DOHH2 (cell line): ENCODE measurements around the gene DAGLA.

ENCODE experiments used
- H3F3A ChIP-seq: fragments of 200-600 bp; sonication (generic), shearing (Covaris generic); 2 replicates; pipeline ENCODE4 v1.6.0; 2016; ENCODE audit warnings: antibody characterized with exemption, mild to moderate bottlenecking; ENCODE audit not compliant: control insufficient read depth, insufficient read depth
- H3K27ac ChIP-seq: fragments of 200-600 bp; sonication (generic); 2 replicates; pipeline ENCODE4 v1.5.1; 2014; ENCODE audit warnings: low read depth, mild to moderate bottlenecking, low read length, moderate library complexity
- H3K27me3 ChIP-seq: fragments of 200-600 bp; sonication (generic); 2 replicates; pipeline ENCODE4 v1.6.1; 2014; ENCODE audit warnings: mild to moderate bottlenecking, low read length, mixed read lengths; ENCODE audit not compliant: control insufficient read depth
- H3K36me3 ChIP-seq: fragments of 200-600 bp; sonication (generic); 2 replicates; pipeline ENCODE4 v1.6.1; 2014; ENCODE audit warnings: mild to moderate bottlenecking, low read length, moderate library complexity, mixed read lengths; ENCODE audit not compliant: control insufficient read depth
- H3K4me1 ChIP-seq: fragments of 200-600 bp; sonication (generic); 2 replicates; pipeline ENCODE4 v1.6.1; 2014; ENCODE audit warnings: mild to moderate bottlenecking, low read length, mixed read lengths; ENCODE audit not compliant: control insufficient read depth
- H3K4me2 ChIP-seq: fragments of 200-600 bp; sonication (generic); 2 replicates; pipeline ENCODE4 v1.6.0; 2014; ENCODE audit warnings: mild to moderate bottlenecking, low read length, moderate library complexity
- H3K4me3 ChIP-seq: fragments of 200-600 bp; sonication (generic); 2 replicates; pipeline ENCODE4 v1.5.1; 2014; ENCODE audit warnings: mild to moderate bottlenecking, low read length, mixed read lengths
- H3K79me2 ChIP-seq: fragments of 200-600 bp; sonication (generic); 2 replicates; pipeline ENCODE4 v1.6.1; 2014; ENCODE audit warnings: mild to moderate bottlenecking, low read length, mixed read lengths; ENCODE audit not compliant: control insufficient read depth
- H3K9me2 ChIP-seq: fragments of 200-600 bp; sonication (generic); replicated peaks from 2 replicates; pipeline ENCODE4 v1.6.1; 2014; ENCODE audit warnings: mild to moderate bottlenecking, low read length, mixed read lengths; ENCODE audit not compliant: control insufficient read depth
- H3K9me3 ChIP-seq: fragments of 200-600 bp; sonication (generic); 2 replicates; pipeline ENCODE4 v1.6.1; 2014; ENCODE audit warnings: antibody characterized with exemption, low read length, mixed read lengths; ENCODE audit not compliant: control insufficient read depth, insufficient read depth
- H4K20me1 ChIP-seq: fragments of 200-600 bp; sonication (generic); 2 replicates; pipeline ENCODE4 v1.6.0; 2014; ENCODE audit warnings: low read depth, mild to moderate bottlenecking, antibody characterized with exemption, low read length, moderate library complexity; ENCODE audit not compliant: control insufficient read depth, insufficient read depth
- EZH2phosphoT487 ChIP-seq: fragments of 200-600 bp; sonication (generic); IDR thresholded peaks from 2 replicates; pipeline ENCODE4 v1.6.1; 2017; ENCODE audit warnings: borderline replicate concordance, mild to moderate bottlenecking, antibody characterized with exemption, low read length, moderate library complexity, mixed read lengths
- TF ChIP-seq, protein P1 (sequence below): fragments of 200-600 bp; sonication (generic); IDR thresholded peaks from one replicate; pipeline ENCODE4 v1.5.1; 2014; ENCODE audit warnings: antibody characterized with exemption, mild to moderate bottlenecking, low read depth, low read length; ENCODE audit not compliant: poor library complexity, severe bottlenecking

The DAGLA gene

DNA sequence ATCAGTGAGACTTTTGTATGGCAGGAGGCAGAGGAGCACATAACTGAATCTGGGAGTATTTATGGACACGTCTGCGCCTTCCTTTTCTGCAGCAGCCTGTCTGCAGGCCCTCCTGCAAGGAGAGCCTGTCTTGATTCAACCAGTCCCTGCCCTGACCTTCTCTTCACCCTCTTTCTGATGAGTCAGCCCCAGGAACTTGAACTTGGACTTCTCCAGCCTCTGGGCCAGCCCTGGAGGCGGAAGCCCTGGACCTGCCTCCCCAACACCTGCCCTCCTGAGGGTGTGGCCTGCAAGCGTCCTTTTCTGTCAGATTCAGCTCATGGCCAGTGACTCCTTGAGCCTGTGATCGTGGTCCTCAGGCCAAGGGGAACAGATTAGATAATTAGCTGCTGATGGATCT is 20.0 kb downstream of the DAGLA start:
- Histone ChIP-seq H3K9me2 (no peaks in the 10 kb centered on the region), H3K27ac (no peak overlapping the region), H3K4me2 (no peak overlapping the region), H3K79me2 (no peaks in the 10 kb centered on the region), H3K36me3 (no peaks in the 10 kb centered on the region), H3K4me3 (no peak overlapping the region), H3K4me1 (no peaks in the 10 kb centered on the region), H4K20me1 (no peaks in the 10 kb centered on the region), H3K27me3 (0 out of 2 replicates have a peak, but pooled peaks cover 3% of the 10 kb centered on the region), H3K9me3 (no peaks in the 10 kb centered on the region), H3F3A (no peaks in the 10 kb centered on the region)
- TF ChIP-seq, protein P1, sequence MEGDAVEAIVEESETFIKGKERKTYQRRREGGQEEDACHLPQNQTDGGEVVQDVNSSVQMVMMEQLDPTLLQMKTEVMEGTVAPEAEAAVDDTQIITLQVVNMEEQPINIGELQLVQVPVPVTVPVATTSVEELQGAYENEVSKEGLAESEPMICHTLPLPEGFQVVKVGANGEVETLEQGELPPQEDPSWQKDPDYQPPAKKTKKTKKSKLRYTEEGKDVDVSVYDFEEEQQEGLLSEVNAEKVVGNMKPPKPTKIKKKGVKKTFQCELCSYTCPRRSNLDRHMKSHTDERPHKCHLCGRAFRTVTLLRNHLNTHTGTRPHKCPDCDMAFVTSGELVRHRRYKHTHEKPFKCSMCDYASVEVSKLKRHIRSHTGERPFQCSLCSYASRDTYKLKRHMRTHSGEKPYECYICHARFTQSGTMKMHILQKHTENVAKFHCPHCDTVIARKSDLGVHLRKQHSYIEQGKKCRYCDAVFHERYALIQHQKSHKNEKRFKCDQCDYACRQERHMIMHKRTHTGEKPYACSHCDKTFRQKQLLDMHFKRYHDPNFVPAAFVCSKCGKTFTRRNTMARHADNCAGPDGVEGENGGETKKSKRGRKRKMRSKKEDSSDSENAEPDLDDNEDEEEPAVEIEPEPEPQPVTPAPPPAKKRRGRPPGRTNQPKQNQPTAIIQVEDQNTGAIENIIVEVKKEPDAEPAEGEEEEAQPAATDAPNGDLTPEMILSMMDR = no peak
- no peak for TF ChIP-seq EZH2phosphoT487

DNA sequence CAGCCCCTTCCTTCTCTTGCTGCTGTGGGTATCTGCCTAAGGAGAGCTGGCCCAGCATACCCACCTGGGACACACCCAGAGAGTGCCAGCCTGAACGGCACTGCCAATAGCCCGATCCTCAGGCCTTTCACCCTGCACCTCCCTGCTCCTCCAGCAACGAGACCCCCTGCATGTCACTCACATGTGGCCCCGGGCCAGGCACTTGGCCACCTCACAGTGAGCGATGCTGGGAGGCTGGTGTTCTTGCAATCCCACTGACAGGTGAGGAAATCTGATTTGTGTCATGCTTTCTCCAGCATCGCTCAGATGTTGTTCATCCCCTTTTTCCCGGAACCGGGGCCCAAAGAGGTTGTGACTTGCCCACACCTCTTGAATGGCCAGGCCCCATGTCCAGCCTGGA is 20.5 kb downstream of the DAGLA start:
- Histone ChIP-seq H3K9me3 (no peaks in the 10 kb centered on the region), H3K4me3 (no peak overlapping the region), H4K20me1 (no peaks in the 10 kb centered on the region), H3K4me1 (no peaks in the 10 kb centered on the region), H3K36me3 (no peaks in the 10 kb centered on the region), H3K4me2 (no peak overlapping the region), H3K27ac (no peak overlapping the region), H3K27me3 (no peaks in the 10 kb centered on the region), H3K9me2 (no peaks in the 10 kb centered on the region), H3K79me2 (no peaks in the 10 kb centered on the region), H3F3A (no peaks in the 10 kb centered on the region)
- TF ChIP-seq EZH2phosphoT487 = no peak
- TF ChIP-seq, protein P1 = no peak

DNA sequence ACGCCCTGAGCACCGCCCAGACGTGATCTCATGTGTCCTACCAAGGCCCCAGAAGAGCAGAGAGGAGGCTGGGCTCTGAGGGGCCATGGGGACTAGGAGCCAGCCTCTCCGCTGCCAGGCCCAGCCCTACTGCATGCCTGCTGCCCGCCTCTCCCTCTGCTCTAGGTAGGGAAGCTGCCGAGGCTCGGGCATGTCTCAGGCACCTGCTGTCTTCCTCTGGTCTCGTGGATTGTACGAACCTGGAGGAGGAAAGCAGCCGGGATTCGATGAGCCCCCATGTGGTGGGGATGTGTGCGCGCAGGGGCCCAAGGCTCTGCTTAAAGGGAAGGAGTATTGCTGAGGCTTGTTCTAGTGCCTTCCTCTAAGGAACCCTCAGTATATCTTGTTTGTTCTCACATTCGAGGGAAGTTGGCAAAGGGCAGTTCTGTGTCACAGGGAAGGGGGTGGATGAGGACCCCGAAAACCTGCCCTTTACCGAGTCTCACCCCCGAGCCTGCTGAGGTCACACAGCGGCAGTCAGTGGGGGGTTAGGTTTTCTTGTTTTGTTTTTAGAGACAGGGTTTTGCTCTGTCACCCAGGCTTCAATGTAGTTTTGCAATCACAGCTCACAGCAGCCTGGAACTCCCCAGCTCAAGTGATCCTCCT is 21.2 kb downstream of the DAGLA start:
- H3K79me2 ChIP-seq = no peaks in the 10 kb centered on the region
- no peaks in the 10 kb centered on the region for H3K9me2 ChIP-seq
- no peak overlapping the region for H3K4me3 ChIP-seq
- no peak for TF ChIP-seq EZH2phosphoT487
- TF ChIP-seq, protein P1 = peak; percentile 55
- no peak overlapping the region for H3K27ac ChIP-seq
- no peak overlapping the region for H3K4me2 ChIP-seq
- no peaks in the 10 kb centered on the region for H3F3A ChIP-seq
- H4K20me1 ChIP-seq = no peaks in the 10 kb centered on the region
- H3K4me1 ChIP-seq = no peaks in the 10 kb centered on the region
- no peaks in the 10 kb centered on the region for H3K9me3 ChIP-seq
- H3K27me3 ChIP-seq = no peaks in the 10 kb centered on the region
- no peaks in the 10 kb centered on the region for H3K36me3 ChIP-seq
